ENCODE measurements around the gene MEMO1.

MEMO1 gene

GRCh38 chr2:31983762-31984467 lies 26.9 kb downstream of the MEMO1 start:
- no peak for DNase-seq
- peaks cover 0 to 30% (median 0%) of the 10 kb centered on the region in 4 donors for H3K4me1 ChIP-seq
- intact Hi-C loops (cut with DNase I; ENCODE audit: low total_unique reads): no loop called here

GRCh38 chr2:31980674-31981356 lies 30.0 kb downstream of the MEMO1 start:
- H3K27me3 ChIP-seq: no peaks in the 10 kb centered on the region
- TF ChIP-seq, protein P1, sequence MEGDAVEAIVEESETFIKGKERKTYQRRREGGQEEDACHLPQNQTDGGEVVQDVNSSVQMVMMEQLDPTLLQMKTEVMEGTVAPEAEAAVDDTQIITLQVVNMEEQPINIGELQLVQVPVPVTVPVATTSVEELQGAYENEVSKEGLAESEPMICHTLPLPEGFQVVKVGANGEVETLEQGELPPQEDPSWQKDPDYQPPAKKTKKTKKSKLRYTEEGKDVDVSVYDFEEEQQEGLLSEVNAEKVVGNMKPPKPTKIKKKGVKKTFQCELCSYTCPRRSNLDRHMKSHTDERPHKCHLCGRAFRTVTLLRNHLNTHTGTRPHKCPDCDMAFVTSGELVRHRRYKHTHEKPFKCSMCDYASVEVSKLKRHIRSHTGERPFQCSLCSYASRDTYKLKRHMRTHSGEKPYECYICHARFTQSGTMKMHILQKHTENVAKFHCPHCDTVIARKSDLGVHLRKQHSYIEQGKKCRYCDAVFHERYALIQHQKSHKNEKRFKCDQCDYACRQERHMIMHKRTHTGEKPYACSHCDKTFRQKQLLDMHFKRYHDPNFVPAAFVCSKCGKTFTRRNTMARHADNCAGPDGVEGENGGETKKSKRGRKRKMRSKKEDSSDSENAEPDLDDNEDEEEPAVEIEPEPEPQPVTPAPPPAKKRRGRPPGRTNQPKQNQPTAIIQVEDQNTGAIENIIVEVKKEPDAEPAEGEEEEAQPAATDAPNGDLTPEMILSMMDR (IDR thresholded peaks at IDR 0.05): no peak
- H3K4me1 ChIP-seq: peaks cover 0 to 17% (median 0%) of the 10 kb centered on the region in 4 donors
- intact Hi-C loops (cut with DNase I; ENCODE audit: low total_unique reads): no loop called here
- H3K9me3 ChIP-seq: no peaks in the 10 kb centered on the region
- no peaks in the 10 kb centered on the region for H3K36me3 ChIP-seq
- DNase-seq: no peak
- H3K27ac ChIP-seq: no peak overlapping the region
- no peak overlapping the region for H3K4me3 ChIP-seq

More at GRCh38 chr2:31983762-31984467, 26.9 kb downstream of the MEMO1 start:
- Histone ChIP-seq H3K27ac (no peak overlapping the region), H3K27me3 (no peaks in the 10 kb centered on the region), H3K36me3 (no peaks in the 10 kb centered on the region), H3K9me3 (no peaks in the 10 kb centered on the region), H3K4me3 (no peak overlapping the region)
- TF ChIP-seq, protein P1 (IDR thresholded peaks at IDR 0.05): no peak

GRCh38 chr2:31979956-31980355 lies 30.9 kb downstream of the MEMO1 start:
- intact Hi-C loops (cut with DNase I; ENCODE audit: low total_unique reads): no loop called here
- H3K27ac ChIP-seq: no peak overlapping the region
- TF ChIP-seq, protein P1 (IDR thresholded peaks at IDR 0.05): no peak
- peaks cover 0 to 17% (median 0%) of the 10 kb centered on the region in 4 donors for H3K4me1 ChIP-seq
- H3K4me3 ChIP-seq: no peak overlapping the region
- no peaks in the 10 kb centered on the region for H3K27me3 ChIP-seq
- DNase-seq: no peak
- no peaks in the 10 kb centered on the region for H3K9me3 ChIP-seq
- no peaks in the 10 kb centered on the region for H3K36me3 ChIP-seq

DNA sequence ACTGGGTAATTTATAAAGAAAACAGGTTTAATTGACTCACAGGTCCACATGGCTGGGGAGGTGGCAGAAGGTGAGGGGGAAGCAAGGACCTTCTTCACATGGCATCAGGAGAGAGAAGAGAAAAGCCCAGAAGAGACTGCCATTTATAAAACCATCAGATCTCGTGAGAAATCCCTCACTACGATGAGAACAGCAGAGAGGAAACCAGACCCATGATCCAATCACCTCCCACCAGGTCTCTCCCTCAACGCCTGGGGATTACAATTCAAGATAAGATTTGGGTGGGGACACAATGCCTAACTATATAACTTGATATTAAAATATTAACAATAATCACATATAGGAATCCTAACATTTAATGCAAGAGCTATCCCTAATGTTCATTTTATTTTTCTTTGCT lies 31.8 kb downstream of the MEMO1 start:
- Histone ChIP-seq H3K27me3 (no peaks in the 10 kb centered on the region), H3K4me3 (no peak overlapping the region), H3K27ac (no peak overlapping the region), H3K4me1 (peaks cover 0 to 17% (median 0%) of the 10 kb centered on the region in 4 donors), H3K9me3 (no peaks in the 10 kb centered on the region), H3K36me3 (no peaks in the 10 kb centered on the region)
- intact Hi-C loops (cut with DNase I; ENCODE audit: low total_unique reads): no loop called here
- TF ChIP-seq, protein P1 (IDR thresholded peaks at IDR 0.05): no peak
- DNase-seq: no peak

DNA sequence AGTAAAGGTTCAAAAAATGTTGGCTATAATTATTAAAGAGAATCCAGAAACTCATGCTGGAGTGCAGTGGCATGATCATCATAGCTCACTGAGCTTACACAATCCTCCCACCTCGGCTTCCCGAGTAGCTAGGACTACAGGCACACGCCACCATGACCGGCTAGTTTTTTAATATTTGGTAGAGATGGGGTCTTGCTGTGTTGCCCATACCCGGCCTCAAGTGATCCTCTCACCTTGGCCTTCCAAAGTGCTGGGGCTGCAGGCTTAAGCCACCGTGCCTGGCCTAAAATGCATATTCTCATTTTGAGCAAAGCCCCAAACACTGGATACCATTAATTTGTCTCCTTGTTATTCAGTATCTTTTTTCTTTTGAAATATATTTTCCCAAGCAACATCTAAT lies 32.4 kb downstream of the MEMO1 start:
- Histone ChIP-seq H3K36me3 (no peaks in the 10 kb centered on the region), H3K27ac (no peak overlapping the region), H3K4me1 (peaks cover 0 to 17% (median 0%) of the 10 kb centered on the region in 4 donors), H3K4me3 (no peak overlapping the region), H3K9me3 (no peaks in the 10 kb centered on the region), H3K27me3 (no peaks in the 10 kb centered on the region)
- intact Hi-C loops (cut with DNase I; ENCODE audit: low total_unique reads): no loop called here
- TF ChIP-seq, protein P1 (IDR thresholded peaks at IDR 0.05): no peak
- no peak for DNase-seq

Data from tibial artery (tissue), 4 donors.